ENCODE measurements around the gene YPEL5.
A peak's percentile ranks its signal among the peaks of the same experiment; 100 is the strongest.
"Not testable (repeated sequence)": the region's sequence is repeated elsewhere in the genome, so short reads cannot be mapped to it uniquely, and the experiment has no call there.

Gene YPEL5

GRCh38 chr2:30146337-30147195 is at the start of gene YPEL5:
YPEL5 (plus strand) TSS chr2:30147007; CDS start chr2:30156652, 9,645 bp downstream.
- DNase-seq (ENCODE audit: low read depth in 2 of 2), result peak; percentile 97 to 98

- DNase-seq (ENCODE audit: low read depth in 2 of 2), result no peak
Observed at GRCh38 chr2:30098266-30099005, 48.4 kb upstream of the YPEL5 start.

GRCh38 chr2:30099366-30099765 is 47.4 kb upstream of the YPEL5 start:
- DNase-seq (ENCODE audit: low read depth in 2 of 2), result not testable (repeated sequence)

DNA sequence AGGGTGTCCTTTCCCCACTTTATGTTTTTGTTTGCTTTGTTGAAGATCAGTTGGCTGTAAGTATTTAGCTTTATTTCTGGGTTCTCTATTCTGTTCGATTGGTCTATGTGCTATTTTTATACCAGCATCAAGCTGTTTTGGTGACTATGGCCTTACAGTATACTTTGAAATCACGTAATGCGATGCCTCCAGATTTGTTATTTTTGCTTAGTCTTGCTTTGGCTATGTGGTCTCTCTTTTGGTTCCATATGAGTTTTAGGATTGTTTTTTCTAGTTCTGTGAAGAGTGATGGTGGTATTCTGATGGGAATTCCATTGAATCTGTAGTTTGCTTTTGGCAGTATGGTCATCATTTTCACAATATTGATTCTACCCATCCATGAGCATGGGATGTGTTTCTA is 46.1 kb upstream of the YPEL5 start:
- DNase-seq (ENCODE audit: low read depth in 2 of 2), result not testable (repeated sequence)

DNA sequence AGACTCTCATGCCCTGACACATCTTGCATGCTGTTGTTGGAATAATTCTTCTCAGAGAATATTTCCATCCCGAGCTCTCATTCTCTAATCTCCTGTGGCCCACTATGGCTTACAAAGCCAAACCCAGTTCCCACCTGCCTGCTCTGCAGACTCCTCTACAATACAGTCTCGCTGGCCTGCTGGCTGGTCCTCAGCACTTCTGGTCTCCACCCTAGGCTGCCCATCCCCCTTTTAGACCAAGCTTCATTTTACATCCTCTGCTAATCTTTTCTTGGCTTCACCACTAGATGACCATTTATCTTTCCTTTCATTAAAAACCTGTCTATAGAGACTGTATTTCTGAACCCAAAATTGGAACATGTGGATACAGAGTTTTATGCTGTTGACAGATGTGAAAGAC is 42.5 kb upstream of the YPEL5 start:
- no peak for DNase-seq (ENCODE audit: low read depth in 2 of 2)

- DNase-seq (ENCODE audit: low read depth in 2 of 2), result no peak
Observed at GRCh38 chr2:30105556-30105955, 41.3 kb upstream of the YPEL5 start.

- no peak for DNase-seq (ENCODE audit: low read depth in 2 of 2)
Observed at GRCh38 chr2:30106543-30106942, 40.3 kb upstream of the YPEL5 start.

DNA sequence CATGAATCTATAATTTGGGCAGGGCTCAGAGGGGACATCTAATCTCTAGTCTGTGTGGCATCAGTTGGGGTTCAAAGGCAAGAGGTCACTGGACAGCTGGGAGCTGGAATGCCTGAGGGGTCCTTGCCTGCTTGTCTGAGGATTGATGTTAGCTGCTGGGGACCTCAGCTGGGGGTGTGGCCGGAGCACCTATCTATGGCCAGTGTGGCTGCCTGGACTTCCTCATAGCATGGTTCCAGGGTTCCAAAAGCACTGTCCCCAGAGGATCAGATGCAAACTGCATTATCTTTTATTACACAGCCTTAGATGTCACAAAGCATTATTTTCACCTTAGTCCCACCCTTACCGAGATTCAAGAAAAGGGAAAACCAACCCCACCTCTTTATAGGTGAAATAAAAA is 38.6 kb upstream of the YPEL5 start:
- no peak for DNase-seq (ENCODE audit: low read depth in 2 of 2)

GRCh38 chr2:30108851-30109250 is 38.0 kb upstream of the YPEL5 start:
- DNase-seq (ENCODE audit: low read depth in 2 of 2), result no peak

DNA sequence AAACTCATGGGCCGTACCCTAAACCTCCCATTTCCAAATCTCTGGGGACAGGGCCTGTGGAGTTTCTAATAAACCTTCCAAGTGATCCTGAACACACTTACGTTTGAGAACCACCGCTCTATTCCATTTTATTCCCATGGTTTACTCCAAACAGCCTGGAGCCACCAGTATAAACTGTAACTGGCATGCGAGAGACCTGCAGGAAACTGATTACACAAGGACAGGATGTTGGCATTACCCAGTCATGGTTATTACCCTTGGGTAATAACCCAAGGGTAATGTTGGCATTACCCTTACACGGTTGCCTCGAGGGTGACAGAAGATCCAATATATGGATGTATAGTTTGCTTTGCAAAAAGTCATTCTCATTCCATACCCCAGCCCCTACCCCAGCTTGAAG is 37.0 kb upstream of the YPEL5 start:
- DNase-seq (ENCODE audit: low read depth in 2 of 2), result no peak

- no peak for DNase-seq (ENCODE audit: low read depth in 2 of 2)
Observed at GRCh38 chr2:30110773-30111172, 36.0 kb upstream of the YPEL5 start.

DNA sequence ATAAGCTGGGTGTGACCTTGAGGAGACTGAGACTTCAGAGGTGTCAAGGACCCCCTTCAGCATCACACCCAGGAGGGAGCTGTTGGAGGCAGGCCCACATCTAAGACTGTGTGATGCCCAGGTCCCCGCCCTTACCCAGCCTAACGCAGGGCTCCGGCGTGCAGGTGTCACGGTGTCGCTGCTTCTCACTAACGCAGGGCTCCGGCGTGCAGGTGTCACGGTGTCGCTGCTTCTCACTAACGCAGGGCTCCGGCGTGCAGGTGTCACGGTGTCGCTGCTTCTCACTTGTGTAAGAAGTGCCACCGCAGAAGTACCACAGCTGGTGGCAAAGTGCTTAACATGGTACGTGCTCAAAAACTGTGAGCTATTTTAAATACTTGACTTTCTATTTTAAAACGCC is 35.6 kb upstream of the YPEL5 start:
- not testable (repeated sequence) for DNase-seq (ENCODE audit: low read depth in 2 of 2)

DNA sequence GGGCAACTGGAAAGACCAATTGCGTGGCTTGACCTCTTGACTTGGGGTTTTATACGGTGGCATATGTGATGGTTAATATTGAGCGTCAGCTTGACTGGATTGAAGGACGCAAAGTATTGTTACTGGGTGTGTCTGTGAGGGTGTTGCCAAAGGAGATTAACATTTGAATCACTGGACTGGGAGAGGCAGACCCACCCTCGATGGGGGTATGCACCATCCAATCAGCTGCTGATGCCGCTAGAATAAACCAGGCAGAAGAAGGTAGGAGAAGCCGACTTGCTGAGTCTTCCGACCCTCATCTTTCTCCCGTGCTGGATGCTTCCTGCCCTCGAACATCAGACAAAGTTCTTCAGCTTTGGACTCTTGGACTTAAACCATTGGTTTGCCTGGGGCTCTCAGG is 34.2 kb upstream of the YPEL5 start:
- DNase-seq (ENCODE audit: low read depth in 2 of 2), result no peak

GRCh38 chr2:30113617-30114293 is 33.1 kb upstream of the YPEL5 start:
- DNase-seq (ENCODE audit: low read depth in 2 of 2), result no peak

- peak; percentile 26 to 32 for DNase-seq (ENCODE audit: low read depth in 2 of 2)
Observed at GRCh38 chr2:30115141-30115980, 31.4 kb upstream of the YPEL5 start.

DNA sequence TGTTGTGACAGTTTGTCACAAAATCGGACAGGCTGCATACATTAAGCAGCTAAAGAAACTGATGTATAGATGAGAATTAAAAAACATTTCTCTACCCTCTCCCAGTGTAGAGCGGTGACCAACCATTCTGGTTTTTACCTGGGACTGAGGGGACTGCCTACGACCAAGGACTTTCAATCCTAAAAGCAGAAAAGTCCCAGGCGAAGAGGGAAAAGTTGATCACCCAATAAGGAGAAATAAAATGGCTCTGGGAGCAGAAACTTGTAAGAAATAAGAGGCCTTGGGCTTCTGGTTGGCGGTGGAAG is 30.9 kb upstream of the YPEL5 start:
- no peak for DNase-seq (ENCODE audit: low read depth in 2 of 2)

DNA sequence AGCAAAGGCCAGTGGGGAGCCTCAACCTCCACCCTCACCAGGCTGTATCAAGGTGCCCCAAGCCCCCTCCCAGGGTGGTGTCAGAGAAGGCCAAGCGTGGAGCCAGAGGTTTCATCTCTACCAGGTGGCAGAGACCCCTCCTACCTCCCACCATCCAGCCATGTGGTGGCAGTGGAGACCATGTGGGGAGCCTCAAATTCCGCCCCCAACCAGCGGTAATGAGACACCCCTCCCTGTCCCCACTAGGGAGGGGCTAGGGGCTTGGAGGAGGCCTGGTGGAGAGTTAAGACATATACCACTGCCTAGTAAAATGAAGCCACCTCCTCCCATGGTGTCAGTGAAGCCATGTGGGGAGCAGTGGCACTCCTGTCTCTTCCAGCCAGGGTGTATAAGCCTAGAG is 24.4 kb upstream of the YPEL5 start:
- DNase-seq (ENCODE audit: low read depth in 2 of 2), result no peak

DNA sequence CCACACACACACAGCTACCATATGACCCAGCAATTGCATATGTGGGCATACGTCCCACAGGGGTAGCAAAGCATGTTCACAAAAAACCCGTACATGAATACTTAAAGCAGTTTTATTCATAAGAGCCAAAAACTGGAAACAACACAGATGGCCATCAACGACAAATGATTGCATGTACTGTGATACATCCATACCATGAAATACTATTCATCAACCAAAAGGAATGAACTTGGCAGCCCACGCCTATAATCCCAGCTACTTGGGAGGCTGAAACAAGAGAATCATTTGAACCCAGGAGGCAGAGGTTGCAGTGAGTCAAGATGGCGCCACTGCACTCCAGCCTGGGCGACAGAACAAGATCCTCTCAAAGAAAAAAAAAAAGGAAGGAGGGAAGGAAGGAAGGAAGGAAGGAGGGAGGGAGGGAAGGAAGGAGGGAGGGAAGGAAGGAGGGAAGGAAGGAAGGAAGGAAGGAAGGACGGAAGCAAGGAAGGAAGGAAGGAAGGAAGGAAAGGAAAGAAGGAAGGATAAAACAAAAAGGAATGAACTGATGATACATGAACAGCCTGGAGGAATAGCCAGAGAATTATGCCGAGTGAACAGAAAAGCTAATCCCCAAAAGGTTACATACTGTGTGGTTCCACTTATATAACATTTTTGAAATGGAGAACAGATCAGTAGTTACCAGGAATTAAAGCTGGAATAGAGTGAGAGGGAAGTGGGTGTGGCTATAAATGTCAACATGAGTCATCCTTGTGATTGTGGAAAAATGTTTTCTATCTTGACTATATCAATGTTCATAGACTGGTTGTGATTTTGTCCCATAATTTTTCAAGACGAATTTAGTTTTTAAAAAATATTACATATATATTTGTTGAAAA is 19.6 kb upstream of the YPEL5 start:
- no peak for DNase-seq (ENCODE audit: low read depth in 2 of 2)

- no peak for DNase-seq (ENCODE audit: low read depth in 2 of 2)
Observed at GRCh38 chr2:30134582-30134981, 12.2 kb upstream of the YPEL5 start.

GRCh38 chr2:30135541-30135940 is 11.3 kb upstream of the YPEL5 start:
- no peak for DNase-seq (ENCODE audit: low read depth in 2 of 2)
